Caco-2 (cell line): Measurements from ENCODE around the gene GPR137B. TPM values are rescaled to one million over a fixed set of nuclear protein-coding genes. Genes with fewer than 3 reads are reported as not detected.

Experiments
- BruUV-seq: library from RNA; stranded (reverse); fragments of 400-500 nt; replicated peaks from 2 replicates; lab custom pipeline; 2021; lab: Mats Ljungman, UMichigan
- CTCF ChIA-PET: fragments of 300-600 bp; sonication (Branson Sonifier 250); formaldehyde crosslinking; loops from one replicate; lab custom pipeline; 2022; ENCODE audit warnings: antibody characterized with exemption; lab: Charles Lee
- POLR2A ChIA-PET: fragments of 300-600 bp; sonication (Branson Sonifier 250); formaldehyde crosslinking; loops from one replicate; lab custom pipeline; 2022; ENCODE audit warnings: antibody characterized with exemption; lab: Charles Lee
- DNase-seq, 2 experiments: peaks; one replicate each; pipeline versions ENCODE4 v3.0.0 to v3.0.0-alpha.2; 2020 to 2022
- H3K27me3 ChIP-seq: replicated peaks from 2 replicates; pipeline ENCODE4 v1.6.0; 2011; ENCODE audit warnings: low read length; ENCODE audit not compliant: control insufficient read depth, insufficient read depth
- H3K36me3 ChIP-seq: 2 replicates; pipeline ENCODE4 v1.5.1; 2011; ENCODE audit warnings: low read length; ENCODE audit not compliant: control insufficient read depth, insufficient read depth
- H3K4me1 ChIP-seq: fragments of 250-450 bp; sonication (Bioruptor Pico); 2 replicates; pipeline ENCODE4 v1.5.1; 2020; ENCODE audit warnings: mild to moderate bottlenecking
- H3K4me3 ChIP-seq: 2 replicates; pipeline ENCODE4 v1.5.1; 2011; ENCODE audit warnings: low read depth, mild to moderate bottlenecking, control low read depth, low read length
- H3K9me3 ChIP-seq: fragments of 250-450 bp; sonication (Bioruptor Pico); 2 replicates; pipeline ENCODE4 v1.5.1; 2020; ENCODE audit warnings: mild to moderate bottlenecking, moderate library complexity
- H3K27ac Mint-ChIP-seq: one replicate; pipeline ENCODE4 v1.8.0; 2022; ENCODE audit warnings: mixed read lengths; ENCODE audit not compliant: unreplicated experiment
- H3K27me3 Mint-ChIP-seq: one replicate; pipeline ENCODE4 v1.8.0; 2022; ENCODE audit warnings: mixed read lengths; ENCODE audit not compliant: insufficient read depth, unreplicated experiment
- H3K36me3 Mint-ChIP-seq: one replicate; pipeline ENCODE4 v1.8.0; 2022; ENCODE audit warnings: mild to moderate bottlenecking, mixed read lengths; ENCODE audit not compliant: insufficient read depth, unreplicated experiment
- H3K4me1 Mint-ChIP-seq: one replicate; pipeline ENCODE4 v1.8.0; 2022; ENCODE audit warnings: low read depth, mixed read lengths; ENCODE audit not compliant: unreplicated experiment
- H3K4me3 Mint-ChIP-seq: one replicate; pipeline ENCODE4 v1.8.0; 2022; ENCODE audit warnings: mild to moderate bottlenecking, moderate library complexity, mixed read lengths; ENCODE audit not compliant: unreplicated experiment
- H3K9me3 Mint-ChIP-seq: one replicate; pipeline ENCODE4 v1.8.0; 2022; ENCODE audit warnings: mixed read lengths; ENCODE audit not compliant: unreplicated experiment
- intact Hi-C: fragments of 100-400 bp; cut with micrococcal nuclease; formaldehyde crosslinking; loops from one replicate; pipeline ENCODE4 v1.10.0; 2022; ENCODE audit not compliant: unreplicated experiment
- total RNA-seq: library from RNA; stranded (reverse); gene quantifications from 2 replicates; pipeline ENCODE4 v1.2.3, GENCODE V29; 2022
- TF ChIP-seq, protein P1 (sequence below), 2 experiments: fragments of 200-600 bp in 1 of 2; IDR thresholded peaks; 1 replicate in 1 of 2; 2 replicates in 1 of 2; pipeline versions ENCODE4 v1.5.1 to v1.8.0; 2011 to 2022; ENCODE audit warnings: antibody characterized with exemption in 1 of 2, control low read depth in 1 of 2, inconsistent platforms in 1 of 2, low read depth in 1 of 2, low read length in 1 of 2, mild to moderate bottlenecking in 1 of 2, moderate library complexity in 1 of 2; ENCODE audit not compliant: insufficient read depth in 1 of 2, severe bottlenecking in 1 of 2, unreplicated experiment in 1 of 2

The GPR137B gene
- total RNA-seq, 1 experiment from 2014 or later, result 5.9 TPM

DNA sequence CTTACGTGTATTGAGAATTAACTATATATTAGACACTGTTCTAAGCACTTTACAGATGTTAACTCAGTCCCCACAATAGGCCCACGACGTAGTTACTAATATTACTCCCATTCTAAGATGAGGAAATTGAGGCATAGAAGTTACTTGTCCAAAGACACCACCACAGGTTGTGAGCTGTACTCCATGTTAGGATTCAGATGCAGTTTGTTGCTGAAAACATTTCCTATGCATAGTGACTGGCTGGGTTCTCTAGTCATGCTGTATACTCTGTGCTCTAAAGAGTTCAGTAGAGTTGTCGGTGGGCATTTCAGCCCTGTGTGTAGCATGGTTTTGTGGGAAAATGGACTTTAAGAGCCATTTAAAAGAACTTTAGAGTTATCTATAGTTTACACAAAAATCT lies 65.2 kb downstream of the GPR137B start:
- no peaks in the 10 kb centered on the region for H3K27me3 ChIP-seq
- no peaks in the 10 kb centered on the region for H3K36me3 ChIP-seq
- Mint-ChIP-seq H3K27ac (no peak overlapping the region), H3K36me3 (peaks cover 4% of the 10 kb centered on the region), H3K4me1 (no peaks in the 10 kb centered on the region), H3K27me3 (no peaks in the 10 kb centered on the region), H3K4me3 (no peak overlapping the region), H3K9me3 (peaks cover 15% of the 10 kb centered on the region)
- no peaks in the 10 kb centered on the region for H3K4me1 ChIP-seq
- TF ChIP-seq, protein P1, sequence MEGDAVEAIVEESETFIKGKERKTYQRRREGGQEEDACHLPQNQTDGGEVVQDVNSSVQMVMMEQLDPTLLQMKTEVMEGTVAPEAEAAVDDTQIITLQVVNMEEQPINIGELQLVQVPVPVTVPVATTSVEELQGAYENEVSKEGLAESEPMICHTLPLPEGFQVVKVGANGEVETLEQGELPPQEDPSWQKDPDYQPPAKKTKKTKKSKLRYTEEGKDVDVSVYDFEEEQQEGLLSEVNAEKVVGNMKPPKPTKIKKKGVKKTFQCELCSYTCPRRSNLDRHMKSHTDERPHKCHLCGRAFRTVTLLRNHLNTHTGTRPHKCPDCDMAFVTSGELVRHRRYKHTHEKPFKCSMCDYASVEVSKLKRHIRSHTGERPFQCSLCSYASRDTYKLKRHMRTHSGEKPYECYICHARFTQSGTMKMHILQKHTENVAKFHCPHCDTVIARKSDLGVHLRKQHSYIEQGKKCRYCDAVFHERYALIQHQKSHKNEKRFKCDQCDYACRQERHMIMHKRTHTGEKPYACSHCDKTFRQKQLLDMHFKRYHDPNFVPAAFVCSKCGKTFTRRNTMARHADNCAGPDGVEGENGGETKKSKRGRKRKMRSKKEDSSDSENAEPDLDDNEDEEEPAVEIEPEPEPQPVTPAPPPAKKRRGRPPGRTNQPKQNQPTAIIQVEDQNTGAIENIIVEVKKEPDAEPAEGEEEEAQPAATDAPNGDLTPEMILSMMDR (IDR thresholded peaks at IDR 0.05; ENCODE audit: insufficient read depth in 1 of 2, low read depth in 1 of 2, low read length in 1 of 2, severe bottlenecking in 1 of 2, unreplicated experiment in 1 of 2), result no peak
- intact Hi-C loops, result no loop called here
- ChIA-PET POLR2A (no interaction called here), CTCF (no interaction called here)
- BruUV-seq, result no TSS peak
- no peak overlapping the region for H3K4me3 ChIP-seq
- no peak for DNase-seq
- no peaks in the 10 kb centered on the region for H3K9me3 ChIP-seq

DNA sequence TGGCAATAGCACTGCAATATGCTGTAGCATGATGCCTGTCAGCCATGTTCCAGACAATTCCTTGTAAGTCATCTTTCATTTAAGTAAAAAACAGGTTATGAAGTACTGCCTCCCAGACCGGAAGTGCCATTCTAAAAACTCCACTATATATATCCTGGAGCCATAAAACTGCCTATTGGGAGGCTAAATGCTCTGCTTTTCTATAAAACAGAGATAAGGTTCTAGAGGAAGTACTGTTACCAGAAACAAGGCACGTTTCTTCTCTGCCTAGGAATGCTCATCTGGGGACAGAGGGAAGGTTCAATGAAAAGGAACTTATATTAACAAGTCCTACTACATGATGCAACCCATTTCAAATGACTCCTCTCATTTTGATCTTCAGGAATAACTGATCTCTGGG lies 66.8 kb downstream of the GPR137B start:
- H3K27me3 Mint-ChIP-seq, result no peaks in the 10 kb centered on the region
- no peaks in the 10 kb centered on the region for H3K9me3 Mint-ChIP-seq
- CTCF ChIA-PET, result no interaction called here
- POLR2A ChIA-PET, result no interaction called here
- H3K9me3 ChIP-seq, result no peaks in the 10 kb centered on the region
- no peaks in the 10 kb centered on the region for H3K27me3 ChIP-seq
- intact Hi-C loops, result no loop called here
- H3K4me3 Mint-ChIP-seq, result no peak overlapping the region
- H3K36me3 Mint-ChIP-seq, result no peaks in the 10 kb centered on the region
- TF ChIP-seq, protein P1 (IDR thresholded peaks at IDR 0.05; ENCODE audit: insufficient read depth in 1 of 2, low read depth in 1 of 2, low read length in 1 of 2, severe bottlenecking in 1 of 2, unreplicated experiment in 1 of 2), result no peak
- no peaks in the 10 kb centered on the region for H3K36me3 ChIP-seq
- H3K27ac Mint-ChIP-seq, result no peak overlapping the region
- no peak overlapping the region for H3K4me3 ChIP-seq
- H3K4me1 Mint-ChIP-seq, result no peaks in the 10 kb centered on the region
- BruUV-seq, result no TSS peak
- no peaks in the 10 kb centered on the region for H3K4me1 ChIP-seq
- no peak for DNase-seq

DNA sequence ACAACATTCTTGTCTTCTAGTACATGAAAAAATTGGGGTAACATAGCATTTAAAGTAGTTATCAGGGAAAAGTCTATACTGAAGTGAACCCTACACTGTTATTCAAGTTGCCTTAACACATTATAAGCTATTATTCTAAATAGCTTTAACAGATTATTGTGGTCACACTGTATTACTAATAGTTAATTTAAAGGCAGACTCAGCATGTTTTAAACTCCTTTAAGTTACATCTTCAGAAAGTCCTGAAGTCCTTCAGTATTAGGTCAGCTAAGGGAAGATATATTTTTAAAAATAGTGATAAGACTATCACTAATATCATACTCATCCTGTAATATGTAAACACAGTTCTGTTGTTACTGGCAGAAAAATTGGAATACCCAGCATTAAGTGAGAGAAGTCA lies 67.4 kb downstream of the GPR137B start:
- Mint-ChIP-seq H3K9me3 (no peaks in the 10 kb centered on the region), H3K36me3 (no peaks in the 10 kb centered on the region), H3K4me3 (no peak overlapping the region), H3K27me3 (no peaks in the 10 kb centered on the region), H3K27ac (no peak overlapping the region), H3K4me1 (no peaks in the 10 kb centered on the region)
- Histone ChIP-seq H3K9me3 (no peaks in the 10 kb centered on the region), H3K4me3 (no peak overlapping the region), H3K36me3 (no peaks in the 10 kb centered on the region), H3K27me3 (no peaks in the 10 kb centered on the region), H3K4me1 (no peaks in the 10 kb centered on the region)
- intact Hi-C loops, result no loop called here
- ChIA-PET POLR2A (no interaction called here), CTCF (no interaction called here)
- TF ChIP-seq, protein P1 (IDR thresholded peaks at IDR 0.05; ENCODE audit: insufficient read depth in 1 of 2, low read depth in 1 of 2, low read length in 1 of 2, severe bottlenecking in 1 of 2, unreplicated experiment in 1 of 2), result no peak
- no peak for DNase-seq
- no TSS peak for BruUV-seq
